SK-N-SH (cell line): ENCODE measurements around the gene PWWP2B.

Experiments used
- EP300 ChIP-seq, 2 experiments: IDR thresholded peaks; 2 replicates each; pipeline versions ENCODE4 v1.4.0 to v1.6.1; 2012; ENCODE audit warnings: borderline replicate concordance in 1 of 2, low read depth in 1 of 2, low read length in 1 of 2
- EZH2phosphoT487 ChIP-seq: fragments of 200-600 bp; sonication (generic); IDR thresholded peaks from 2 replicates; pipeline ENCODE4 v1.6.1; 2017; ENCODE audit warnings: low read depth, mixed run types, mild to moderate bottlenecking, antibody characterized with exemption, moderate library complexity, borderline replicate concordance
- JUND ChIP-seq: IDR thresholded peaks from 2 replicates; pipeline ENCODE4 v1.4.0; 2012
- RAD21 ChIP-seq: IDR thresholded peaks from 2 replicates; pipeline ENCODE4 v1.6.1; 2012; ENCODE audit warnings: mild to moderate bottlenecking, low read length
- SMC3 ChIP-seq: IDR thresholded peaks from 2 replicates; pipeline ENCODE4 v1.6.1; 2012; ENCODE audit warnings: low read depth, low read length, improper control_type of control experiment
- TAF1 ChIP-seq: IDR thresholded peaks from 2 replicates; pipeline ENCODE4 v1.6.1; 2012; ENCODE audit warnings: low read depth, mild to moderate bottlenecking, low read length, moderate library complexity, borderline replicate concordance
- TF ChIP-seq, protein P1 (sequence below): fragments of 200-600 bp; sonication (generic); IDR thresholded peaks from 2 replicates; pipeline ENCODE4 v1.6.1; 2017; ENCODE audit warnings: antibody characterized with exemption, mild to moderate bottlenecking, moderate library complexity
- TF ChIP-seq, protein P2 (sequence below): IDR thresholded peaks from 2 replicates; pipeline ENCODE4 v1.4.0; 2012; ENCODE audit warnings: low read depth

DNA sequence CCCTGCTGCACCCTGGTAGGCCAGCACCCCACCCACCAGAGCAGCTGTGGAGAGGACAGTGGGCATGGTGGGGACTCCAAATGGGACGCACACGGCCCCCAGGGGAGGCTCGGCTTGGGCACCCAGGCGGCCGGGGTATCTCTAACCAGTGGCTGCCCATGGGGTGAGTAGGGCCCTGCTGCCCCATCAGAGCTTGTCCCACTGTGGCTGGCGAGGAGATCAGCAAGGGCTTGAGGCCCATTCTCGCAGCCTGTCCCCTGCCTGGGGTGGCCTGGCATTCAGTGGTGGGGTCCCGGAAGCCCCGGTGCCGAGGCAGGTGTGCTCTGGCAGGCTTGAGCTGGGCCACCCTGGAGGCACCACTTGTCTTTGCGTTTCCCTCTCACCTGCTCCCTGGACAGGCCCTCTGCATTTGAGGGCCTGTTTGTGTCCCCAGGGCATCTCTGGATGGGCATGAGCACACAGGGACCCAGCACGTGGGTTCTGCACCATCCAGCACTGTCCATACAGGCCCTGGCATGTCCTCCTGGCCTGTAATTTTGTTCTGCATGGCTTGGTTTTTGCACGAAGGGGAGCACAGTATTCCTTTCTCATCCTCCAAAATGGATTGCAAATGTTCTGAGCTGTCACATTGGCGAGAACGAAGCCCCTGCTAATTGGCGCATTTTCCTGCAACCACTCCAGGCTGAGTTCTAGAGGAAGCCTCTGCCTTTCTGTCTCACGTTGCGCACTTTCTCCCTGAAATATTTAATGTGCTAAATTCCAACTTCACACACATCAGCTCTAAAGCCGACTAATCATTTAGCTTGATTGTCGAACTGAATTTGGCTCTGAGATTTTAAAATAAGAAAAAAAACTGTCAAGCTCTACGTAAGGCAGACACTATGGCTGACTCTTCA lies 27.2 kb downstream of the PWWP2B start:
- no peak for TF ChIP-seq EZH2phosphoT487
- no peak for TF ChIP-seq EP300 (IDR thresholded peaks at IDR 0.05; ENCODE audit: borderline replicate concordance in 1 of 2, low read depth in 1 of 2, low read length in 1 of 2)
- TF ChIP-seq JUND = no peak
- no peak for TF ChIP-seq RAD21
- TF ChIP-seq, protein P1, sequence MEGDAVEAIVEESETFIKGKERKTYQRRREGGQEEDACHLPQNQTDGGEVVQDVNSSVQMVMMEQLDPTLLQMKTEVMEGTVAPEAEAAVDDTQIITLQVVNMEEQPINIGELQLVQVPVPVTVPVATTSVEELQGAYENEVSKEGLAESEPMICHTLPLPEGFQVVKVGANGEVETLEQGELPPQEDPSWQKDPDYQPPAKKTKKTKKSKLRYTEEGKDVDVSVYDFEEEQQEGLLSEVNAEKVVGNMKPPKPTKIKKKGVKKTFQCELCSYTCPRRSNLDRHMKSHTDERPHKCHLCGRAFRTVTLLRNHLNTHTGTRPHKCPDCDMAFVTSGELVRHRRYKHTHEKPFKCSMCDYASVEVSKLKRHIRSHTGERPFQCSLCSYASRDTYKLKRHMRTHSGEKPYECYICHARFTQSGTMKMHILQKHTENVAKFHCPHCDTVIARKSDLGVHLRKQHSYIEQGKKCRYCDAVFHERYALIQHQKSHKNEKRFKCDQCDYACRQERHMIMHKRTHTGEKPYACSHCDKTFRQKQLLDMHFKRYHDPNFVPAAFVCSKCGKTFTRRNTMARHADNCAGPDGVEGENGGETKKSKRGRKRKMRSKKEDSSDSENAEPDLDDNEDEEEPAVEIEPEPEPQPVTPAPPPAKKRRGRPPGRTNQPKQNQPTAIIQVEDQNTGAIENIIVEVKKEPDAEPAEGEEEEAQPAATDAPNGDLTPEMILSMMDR = no peak
- TF ChIP-seq TAF1 = no peak
- no peak for TF ChIP-seq SMC3
- TF ChIP-seq, protein P2, sequence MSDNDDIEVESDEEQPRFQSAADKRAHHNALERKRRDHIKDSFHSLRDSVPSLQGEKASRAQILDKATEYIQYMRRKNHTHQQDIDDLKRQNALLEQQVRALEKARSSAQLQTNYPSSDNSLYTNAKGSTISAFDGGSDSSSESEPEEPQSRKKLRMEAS = no peak
